ENCODE results near the gene BNC2.

Gene BNC2

DNA sequence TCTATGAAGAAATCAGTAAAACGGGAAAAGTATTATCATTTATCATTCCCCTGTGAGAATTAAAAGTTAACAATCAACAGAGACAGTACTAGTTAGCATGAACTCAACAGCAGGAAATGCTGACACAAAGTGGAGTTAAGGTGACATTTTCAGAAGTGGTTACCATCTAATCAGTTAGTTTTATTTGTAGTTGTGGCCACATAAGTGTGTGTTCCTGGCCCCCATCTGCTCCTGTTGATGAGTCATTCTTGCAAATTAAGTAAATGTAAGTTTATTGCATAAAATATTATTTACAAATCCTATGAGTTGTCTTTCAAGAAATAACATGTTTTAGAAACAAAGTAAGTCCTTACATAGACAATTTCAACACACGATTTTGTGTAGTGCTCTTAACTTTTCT lies 8.9 kb upstream of the BNC2 start:
- DNase-seq (ENCODE audit: low read depth) = no peak
- H3K4me3 ChIP-seq (ENCODE audit: low read depth, low read length) = no peak overlapping the region
- in situ Hi-C loops (cut with HindIII; ENCODE audit: low sequenced_read_pairs) = no loop called here
- TF ChIP-seq, protein P1, sequence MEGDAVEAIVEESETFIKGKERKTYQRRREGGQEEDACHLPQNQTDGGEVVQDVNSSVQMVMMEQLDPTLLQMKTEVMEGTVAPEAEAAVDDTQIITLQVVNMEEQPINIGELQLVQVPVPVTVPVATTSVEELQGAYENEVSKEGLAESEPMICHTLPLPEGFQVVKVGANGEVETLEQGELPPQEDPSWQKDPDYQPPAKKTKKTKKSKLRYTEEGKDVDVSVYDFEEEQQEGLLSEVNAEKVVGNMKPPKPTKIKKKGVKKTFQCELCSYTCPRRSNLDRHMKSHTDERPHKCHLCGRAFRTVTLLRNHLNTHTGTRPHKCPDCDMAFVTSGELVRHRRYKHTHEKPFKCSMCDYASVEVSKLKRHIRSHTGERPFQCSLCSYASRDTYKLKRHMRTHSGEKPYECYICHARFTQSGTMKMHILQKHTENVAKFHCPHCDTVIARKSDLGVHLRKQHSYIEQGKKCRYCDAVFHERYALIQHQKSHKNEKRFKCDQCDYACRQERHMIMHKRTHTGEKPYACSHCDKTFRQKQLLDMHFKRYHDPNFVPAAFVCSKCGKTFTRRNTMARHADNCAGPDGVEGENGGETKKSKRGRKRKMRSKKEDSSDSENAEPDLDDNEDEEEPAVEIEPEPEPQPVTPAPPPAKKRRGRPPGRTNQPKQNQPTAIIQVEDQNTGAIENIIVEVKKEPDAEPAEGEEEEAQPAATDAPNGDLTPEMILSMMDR (IDR thresholded peaks at IDR 0.05; ENCODE audit: low read depth, low read length, missing control alignments) = no peak

DNA sequence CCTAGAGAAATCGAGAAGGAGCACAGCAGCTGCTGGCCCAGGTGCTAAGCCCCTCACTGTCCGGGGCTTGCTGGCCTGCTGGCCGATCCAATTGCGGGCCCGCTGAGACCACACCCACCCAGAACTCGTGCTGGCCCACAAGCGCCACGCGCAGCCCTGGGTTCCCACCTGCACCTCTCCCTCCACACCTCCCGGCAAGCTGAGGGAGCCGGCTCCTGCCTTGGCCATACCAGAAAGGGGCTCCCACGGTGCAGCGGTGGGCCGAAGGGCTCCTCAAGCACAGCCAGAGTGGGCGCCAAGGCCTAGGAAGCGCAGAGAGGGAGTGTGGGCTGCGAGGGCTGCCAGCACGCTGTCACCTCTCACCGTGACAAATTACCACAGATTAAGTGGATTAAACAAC lies 6.8 kb upstream of the BNC2 start:
- H3K4me3 ChIP-seq (ENCODE audit: low read depth, low read length) = no peak overlapping the region
- in situ Hi-C loops (cut with HindIII; ENCODE audit: low sequenced_read_pairs) = no loop called here
- DNase-seq (ENCODE audit: low read depth) = no peak
- TF ChIP-seq, protein P1 (IDR thresholded peaks at IDR 0.05; ENCODE audit: low read depth, low read length, missing control alignments) = no peak

DNA sequence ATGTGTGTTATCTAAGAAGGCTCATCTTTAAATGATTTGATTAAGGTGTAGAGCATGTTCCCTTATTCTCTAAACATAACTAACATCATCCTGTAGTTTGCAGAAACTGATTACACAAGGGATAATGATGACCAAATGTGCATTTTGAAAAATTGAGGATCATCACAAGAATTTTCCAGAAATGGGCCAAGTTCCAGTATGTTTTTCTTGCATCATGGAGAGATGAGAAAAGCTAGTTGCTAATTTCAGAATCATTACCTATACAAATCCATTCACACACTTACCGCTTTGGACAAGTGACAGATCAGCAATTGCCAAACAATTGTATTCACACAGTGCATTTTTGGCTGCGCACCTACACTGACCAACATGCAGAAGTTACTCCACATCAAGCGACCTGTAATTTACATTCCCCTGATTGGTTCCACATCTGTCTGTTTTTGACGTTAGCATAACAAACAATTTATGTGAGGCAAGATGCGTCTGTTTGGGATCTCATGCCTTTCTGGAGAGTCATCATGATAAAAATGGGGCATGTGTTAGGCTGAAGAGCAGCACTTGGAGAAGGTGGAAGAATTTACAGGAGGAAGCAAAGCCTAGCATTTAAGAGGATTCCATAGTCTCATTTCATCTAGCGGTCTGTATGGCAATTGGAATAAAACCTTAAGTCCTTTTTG lies 2.8 kb upstream of the BNC2 start:
- DNase-seq (ENCODE audit: low read depth) = no peak
- in situ Hi-C loops (cut with HindIII; ENCODE audit: low sequenced_read_pairs) = no loop called here
- TF ChIP-seq, protein P1 (IDR thresholded peaks at IDR 0.05; ENCODE audit: low read depth, low read length, missing control alignments) = no peak
- no peak overlapping the region for H3K4me3 ChIP-seq (ENCODE audit: low read depth, low read length)

DNA sequence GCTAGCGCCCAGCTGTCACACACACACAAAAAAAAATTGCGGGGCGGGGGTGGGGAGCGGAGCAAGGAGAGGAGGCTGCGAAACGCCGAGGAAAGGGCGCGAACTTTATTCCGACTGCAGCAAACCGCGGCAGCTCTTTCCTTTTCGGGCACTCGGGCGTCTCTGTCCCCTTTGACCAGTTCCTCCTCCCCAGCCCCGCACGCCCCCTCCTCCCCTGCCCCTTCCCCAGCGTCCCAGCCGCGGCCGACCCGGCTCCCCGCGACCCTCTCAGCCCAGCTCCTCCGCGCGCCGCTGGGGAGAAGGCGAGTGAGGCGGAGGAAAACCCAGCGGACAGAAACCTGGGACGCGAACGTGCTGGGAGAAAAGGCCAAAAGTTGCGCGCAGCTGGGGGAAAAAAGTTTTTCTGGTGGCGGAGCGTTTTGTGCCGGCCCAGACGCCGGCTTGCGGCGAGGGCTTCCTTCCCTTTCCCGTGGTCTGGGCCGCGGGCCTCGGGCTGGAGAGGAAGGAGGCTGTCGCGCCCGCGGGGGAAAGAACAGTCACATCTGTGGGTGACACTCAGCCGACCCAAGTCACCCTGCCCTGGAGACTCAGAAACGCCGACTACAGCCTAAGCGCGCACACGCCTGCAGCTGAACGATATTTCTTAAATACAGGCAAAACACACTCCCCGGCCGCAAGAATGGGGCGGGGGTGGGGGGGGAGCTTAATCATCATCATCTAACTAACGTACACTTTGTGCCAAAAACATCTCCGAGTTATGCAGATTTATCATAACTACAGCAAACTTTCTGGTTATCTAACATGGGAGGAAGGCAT lies 1.1 kb upstream of the BNC2 start:
- TF ChIP-seq, protein P1 (IDR thresholded peaks at IDR 0.05; ENCODE audit: low read depth, low read length, missing control alignments) = no peak
- in situ Hi-C loops (cut with HindIII; ENCODE audit: low sequenced_read_pairs) = no loop called here
- no peak for DNase-seq (ENCODE audit: low read depth)
- peak overlapping the region; percentile 81 for H3K4me3 ChIP-seq (ENCODE audit: low read depth, low read length)

DNA sequence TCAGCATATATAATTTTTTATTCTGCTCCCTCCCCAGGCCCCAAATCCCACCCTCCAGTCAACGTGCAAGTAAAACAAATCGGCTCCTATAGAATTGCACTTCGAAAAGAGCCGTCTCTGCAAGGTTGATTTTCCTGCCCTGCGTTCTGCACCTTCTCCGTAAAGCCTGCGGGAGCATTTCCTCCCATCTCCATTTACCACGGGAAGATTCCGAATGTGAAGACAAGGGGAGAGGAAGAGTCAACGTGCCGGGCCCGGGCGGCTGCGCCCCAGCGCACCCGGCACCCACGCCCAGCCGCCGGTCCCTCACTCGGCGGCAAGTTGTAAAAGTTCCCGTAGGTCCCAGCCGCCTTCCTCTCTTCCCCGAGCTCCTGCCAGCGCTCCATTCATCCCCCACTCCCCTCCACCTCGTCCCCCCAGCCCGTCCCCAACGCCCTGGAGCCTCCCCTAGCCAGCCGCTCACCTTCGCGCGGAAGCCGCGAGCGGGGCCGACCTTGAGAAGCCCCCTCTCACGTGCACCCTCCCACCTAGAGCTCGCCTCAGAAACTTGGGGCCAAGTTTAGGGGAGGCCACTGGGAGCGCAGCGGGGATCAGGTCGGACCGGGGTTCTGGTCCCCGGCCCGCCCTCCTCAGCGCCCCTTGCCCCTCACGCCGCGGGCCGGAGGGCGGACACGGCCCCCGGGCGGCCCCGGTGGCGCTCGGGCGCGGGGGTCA lies 431 bp downstream of the BNC2 start:
- no peak for DNase-seq (ENCODE audit: low read depth)
- in situ Hi-C loops (cut with HindIII; ENCODE audit: low sequenced_read_pairs) = no loop called here
- peak overlapping the region; percentile 81 for H3K4me3 ChIP-seq (ENCODE audit: low read depth, low read length)
- TF ChIP-seq, protein P1 (IDR thresholded peaks at IDR 0.05; ENCODE audit: low read depth, low read length, missing control alignments) = no peak

DNA sequence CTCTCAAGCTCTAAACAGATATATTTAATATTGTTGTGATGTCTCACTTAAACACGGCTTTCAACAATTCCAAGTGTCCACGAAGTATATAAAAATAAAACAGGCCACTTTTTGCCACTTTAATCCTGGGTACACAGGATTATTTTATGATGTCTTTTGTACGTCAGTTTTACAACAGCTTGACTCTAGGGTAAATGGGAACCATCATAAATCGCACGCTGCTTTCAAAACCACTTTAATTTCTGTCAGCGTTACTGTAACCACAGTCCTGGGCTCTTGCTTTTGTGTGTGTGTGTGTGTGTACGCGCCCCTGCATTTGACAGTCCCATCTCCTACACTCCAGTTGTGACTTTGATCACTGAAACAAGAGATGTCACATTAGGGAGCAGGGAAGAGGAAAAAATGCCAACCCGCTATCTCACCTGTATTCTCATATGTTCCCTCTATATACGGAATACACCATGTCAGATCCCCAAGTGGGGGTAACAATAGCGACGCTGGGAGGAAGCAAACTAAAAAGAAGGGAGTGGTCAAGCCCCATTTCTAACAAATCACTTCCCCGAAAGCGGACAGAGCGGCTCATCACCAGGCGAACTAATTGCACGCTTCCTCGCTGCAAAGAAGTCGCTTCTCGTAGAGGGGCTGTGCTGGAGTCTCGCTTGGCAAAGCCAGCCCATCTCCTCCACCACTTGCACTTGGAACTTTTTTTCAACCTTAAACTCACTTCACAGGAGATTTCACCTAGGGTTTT lies 1.2 kb downstream of the BNC2 start:
- H3K4me3 ChIP-seq (ENCODE audit: low read depth, low read length) = peak overlapping the region; percentile 81
- in situ Hi-C loops (cut with HindIII; ENCODE audit: low sequenced_read_pairs) = no loop called here

More for the DNA sequence above, 1.2 kb downstream of the BNC2 start:
- TF ChIP-seq, protein P1 (IDR thresholded peaks at IDR 0.05; ENCODE audit: low read depth, low read length, missing control alignments) = no peak
- no peak for DNase-seq (ENCODE audit: low read depth)
